ENCODE data around the gene INPP4A.

The INPP4A gene

DNA sequence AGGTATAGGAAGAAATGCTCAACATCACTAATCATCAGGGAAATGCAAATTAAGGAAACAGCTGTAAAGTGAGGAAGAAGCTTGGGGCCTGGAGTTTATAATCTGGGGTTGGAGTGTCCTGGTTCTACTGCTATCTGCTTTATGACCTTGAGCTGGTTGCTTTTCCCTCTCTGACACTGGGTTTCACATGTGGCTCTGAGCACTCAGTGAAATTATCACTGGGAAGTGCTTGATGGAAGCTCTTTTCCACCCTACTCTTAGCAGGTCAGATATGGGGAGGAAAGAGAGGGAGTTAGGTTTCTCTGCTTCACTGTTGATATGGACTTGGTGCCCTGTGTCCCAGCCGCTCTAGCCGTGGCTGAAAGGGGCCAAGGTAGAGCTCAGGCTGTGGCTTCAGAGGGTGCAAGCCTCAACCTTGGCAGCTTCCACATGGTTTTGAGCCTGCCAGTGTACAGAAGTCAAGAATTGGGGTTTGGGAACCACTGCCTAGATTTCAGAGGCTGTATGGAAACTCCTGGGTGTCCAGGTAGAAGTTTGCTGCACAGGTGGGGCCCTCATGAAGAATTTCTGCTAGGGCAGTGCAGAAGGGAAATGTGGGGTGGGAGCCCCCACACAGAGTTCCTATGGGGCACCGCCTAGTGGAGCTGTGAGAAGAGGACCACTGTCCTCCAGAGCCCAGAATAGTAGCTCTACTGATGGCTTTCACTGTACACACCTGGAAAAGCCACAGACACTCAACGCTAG is 52.3 kb downstream of the INPP4A start:
- no peak for DNase-seq (ENCODE audit: low spot score)

DNA sequence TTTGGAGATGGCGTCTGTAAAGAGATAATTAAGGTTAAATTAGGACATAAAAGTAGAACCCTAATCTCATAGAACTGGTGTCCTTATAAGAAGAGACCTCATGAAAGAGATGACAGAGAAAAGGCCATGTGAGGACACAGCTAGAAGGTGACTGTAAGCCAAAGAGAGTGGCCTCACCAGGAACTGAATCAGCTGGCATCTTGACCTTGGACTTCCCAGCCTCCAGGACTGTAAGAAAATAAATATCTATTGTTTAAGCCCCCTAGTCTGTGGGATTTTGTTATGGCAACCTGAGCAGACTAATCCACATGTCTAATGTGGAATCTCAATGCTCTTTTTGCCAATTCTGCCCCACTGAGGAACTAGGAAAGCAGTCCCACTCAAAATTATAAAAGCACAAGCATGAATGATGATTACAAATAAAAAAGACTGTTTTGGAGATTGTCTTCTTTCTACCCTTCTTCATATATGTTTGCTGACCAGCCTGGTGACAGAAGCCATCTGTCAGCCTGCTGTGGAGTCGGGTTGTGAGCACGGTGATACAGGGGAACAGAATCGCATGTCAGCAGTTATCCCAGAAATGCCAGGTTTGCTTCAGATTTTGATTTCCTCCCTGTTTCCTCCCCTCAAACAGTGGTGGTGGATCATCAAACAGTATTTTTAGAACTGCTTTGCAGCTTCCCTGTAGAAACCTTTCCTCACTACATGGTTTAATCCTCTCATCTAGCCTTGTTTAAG is 54.2 kb downstream of the INPP4A start:
- DNase-seq (ENCODE audit: low spot score), result no peak

DNA sequence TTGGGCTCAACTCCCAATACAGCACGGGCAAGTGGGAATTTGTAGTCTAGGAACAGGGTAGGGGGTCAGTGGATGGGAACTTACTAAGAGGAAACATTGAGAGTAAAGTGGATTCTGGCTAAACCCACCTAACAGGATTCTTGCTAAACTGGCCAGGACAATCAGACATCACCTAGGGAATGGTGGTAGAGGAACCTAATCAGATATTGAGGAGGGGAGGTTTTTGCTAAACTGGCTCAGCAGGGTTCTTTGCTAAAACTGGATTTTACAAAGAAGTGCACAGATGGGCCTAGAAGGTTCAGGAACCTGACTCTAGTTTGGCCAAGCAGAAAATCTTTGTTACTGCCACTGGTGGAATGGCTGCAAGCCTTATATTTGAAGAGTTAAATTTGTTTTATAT is 55.9 kb downstream of the INPP4A start:
- no peak for DNase-seq (ENCODE audit: low spot score)

- DNase-seq (ENCODE audit: low spot score), result no peak
These were observed 56.6 kb downstream of the INPP4A start for GRCh38 chr2:98501223-98501622.

- DNase-seq (ENCODE audit: low spot score), result no peak
These were observed 57.2 kb downstream of the INPP4A start for GRCh38 chr2:98501876-98502275.

DNA sequence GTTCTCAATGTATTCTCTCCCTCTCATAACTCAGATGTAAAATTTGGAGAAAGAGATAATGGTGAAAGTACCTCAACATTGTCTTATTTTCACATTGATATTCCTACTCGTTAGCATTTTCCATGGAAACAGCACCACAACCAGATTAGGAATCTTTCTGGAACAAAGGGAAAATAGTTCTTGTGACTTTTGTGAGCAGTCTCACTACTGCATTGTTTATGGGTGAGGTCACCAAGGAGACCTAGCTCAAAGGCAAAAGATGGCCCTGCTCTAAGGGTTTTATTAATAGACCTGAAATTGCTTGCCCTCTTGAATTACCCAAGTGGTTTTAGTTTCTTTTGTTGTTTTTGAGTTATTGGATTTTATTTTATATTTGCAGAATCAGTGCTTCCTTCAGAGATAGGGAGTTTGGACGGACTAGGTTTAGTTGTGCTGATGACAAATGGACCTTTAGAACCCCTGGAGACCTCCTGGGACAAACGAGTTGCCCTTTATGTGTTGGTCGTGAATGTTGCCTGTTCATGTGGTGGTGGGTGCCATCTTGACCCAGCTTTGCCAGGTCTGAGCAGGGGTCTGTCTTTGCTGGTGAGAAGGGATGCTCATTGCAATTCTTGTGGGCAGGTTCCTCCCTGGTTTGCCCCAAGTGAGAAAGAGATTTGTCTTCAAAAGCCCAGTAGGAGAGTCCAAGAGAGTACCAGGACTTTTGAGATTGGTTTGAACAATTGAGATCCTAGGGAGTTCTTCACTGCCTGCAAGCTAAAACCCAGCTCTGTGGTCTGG is 58.1 kb downstream of the INPP4A start:
- DNase-seq (ENCODE audit: low spot score), result peak; percentile 30

DNA sequence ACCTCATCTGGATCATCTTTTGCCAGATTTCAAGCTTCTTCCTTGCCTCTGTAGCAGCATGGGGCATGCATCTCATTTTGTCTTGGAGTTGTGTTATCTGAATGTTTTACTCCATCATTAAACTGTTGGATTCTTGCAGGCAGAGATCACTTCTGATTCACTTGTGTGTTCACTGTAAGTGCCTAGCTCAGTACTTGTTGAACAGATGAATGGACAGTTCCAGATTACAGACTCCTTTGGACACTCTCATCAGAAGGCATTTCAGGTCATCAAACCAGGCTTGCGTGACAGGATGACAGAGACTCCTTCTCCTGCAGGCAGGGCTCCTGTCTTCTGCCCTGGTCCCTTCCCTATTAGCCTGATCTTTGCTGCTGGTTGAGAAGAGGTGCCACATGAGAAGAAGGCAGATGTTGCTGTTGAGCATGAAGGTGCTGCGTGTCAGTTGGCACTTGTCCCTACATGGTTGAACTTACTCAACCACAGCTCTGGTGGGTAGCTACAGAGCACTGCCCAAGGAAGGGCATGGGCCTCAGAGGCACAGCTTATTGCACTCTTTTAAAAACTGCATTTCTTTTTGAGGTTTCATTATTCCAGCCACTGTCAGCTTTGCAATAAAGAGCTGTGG is 58.9 kb downstream of the INPP4A start:
- peak; percentile 43 for DNase-seq (ENCODE audit: low spot score)

- DNase-seq (ENCODE audit: low spot score), result peak; percentile 54
These were observed 59.9 kb downstream of the INPP4A start for GRCh38 chr2:98504381-98505109.

DNA sequence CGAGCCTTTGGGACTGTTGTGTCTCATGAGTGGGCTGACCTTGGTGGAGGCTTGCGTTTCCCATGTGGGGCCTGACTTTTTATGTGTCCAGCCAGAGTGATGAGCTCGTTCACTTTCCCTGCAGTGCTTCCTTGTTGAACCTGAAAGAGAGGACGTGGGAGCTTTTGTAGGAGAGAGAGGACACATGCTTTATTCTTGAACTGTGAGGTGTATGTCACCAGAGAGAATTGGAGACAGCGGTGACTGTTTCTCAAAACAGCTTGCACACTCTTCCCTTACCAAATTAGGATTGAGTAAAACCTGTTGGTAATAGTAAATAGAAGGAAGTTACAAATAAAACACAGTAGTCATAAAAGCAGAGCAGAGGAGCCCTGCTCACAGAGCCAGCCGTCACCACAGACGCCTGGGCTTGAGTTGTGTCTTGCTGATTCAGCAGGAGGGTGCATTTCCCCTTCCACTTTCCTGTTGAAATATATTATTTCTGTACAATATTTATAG is 60.7 kb downstream of the INPP4A start:
- DNase-seq (ENCODE audit: low spot score), result peak; percentile 51

GRCh38 chr2:98505971-98506664 is 61.5 kb downstream of the INPP4A start:
- no peak for DNase-seq (ENCODE audit: low spot score)

- no peak for DNase-seq (ENCODE audit: low spot score)
These were observed 62.2 kb downstream of the INPP4A start for GRCh38 chr2:98506881-98507280.

DNA sequence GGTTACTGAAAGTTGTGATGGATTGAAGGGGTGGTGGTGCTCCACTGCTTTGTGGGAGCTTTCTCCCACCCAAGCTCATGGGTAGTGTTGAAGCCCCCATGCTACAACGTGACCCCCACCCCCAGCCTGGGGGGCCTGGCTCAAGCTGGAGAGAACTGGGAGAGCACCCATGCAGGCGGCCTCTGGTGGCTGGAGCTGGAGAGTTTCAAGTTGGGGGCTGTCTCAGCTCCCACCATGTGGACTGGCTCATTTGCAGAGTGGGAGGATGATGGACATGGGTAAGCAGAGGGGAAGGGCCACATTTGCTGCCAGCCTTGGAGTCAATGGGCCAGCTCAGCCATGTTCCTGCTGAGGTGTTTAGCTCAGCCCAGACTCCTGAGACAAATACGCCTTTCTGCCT is 62.8 kb downstream of the INPP4A start:
- no peak for DNase-seq (ENCODE audit: low spot score)

DNA sequence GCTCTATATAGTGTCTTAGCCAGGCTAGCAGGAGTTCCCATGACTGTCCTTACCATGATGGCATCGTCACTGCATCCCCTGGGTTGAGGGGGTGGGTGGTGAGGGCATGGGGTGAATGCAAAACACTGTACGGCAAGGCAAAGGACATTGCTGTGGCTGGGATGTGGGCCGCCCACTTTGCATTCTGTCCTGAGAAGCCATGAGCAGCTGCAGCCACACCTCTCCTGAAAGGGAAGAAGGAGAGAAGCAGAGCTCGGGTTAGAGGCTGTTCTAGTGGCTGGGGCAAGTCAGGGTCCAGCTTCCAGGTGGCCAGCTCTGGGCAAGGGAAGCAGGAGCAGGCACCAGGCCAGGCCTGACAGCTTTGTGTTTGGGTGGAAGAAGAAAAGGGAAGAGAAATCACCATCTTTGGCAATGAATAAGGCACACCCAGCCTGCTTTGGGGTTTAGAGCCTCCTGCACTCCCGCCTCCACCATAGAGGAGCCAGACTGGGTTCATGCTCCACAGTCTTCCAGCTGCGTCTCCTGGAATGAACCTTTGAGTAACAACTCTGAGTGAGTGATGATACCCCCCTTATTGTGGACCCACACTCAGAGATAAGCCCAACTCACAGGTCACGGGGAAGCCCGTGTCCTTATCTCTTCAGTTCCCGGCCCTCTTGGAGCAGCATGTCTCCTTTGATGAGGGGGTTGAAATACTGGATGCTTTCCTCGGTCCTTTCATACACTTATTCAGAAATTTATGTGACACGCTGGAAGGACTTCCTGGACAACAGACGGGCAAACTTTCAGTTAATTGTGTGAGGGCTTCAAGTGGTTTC is 63.4 kb downstream of the INPP4A start:
- DNase-seq (ENCODE audit: low spot score), result peak; percentile 61

- DNase-seq (ENCODE audit: low spot score), result peak; percentile 46
These were observed 64.0 kb downstream of the INPP4A start for GRCh38 chr2:98508709-98509066.

DNA sequence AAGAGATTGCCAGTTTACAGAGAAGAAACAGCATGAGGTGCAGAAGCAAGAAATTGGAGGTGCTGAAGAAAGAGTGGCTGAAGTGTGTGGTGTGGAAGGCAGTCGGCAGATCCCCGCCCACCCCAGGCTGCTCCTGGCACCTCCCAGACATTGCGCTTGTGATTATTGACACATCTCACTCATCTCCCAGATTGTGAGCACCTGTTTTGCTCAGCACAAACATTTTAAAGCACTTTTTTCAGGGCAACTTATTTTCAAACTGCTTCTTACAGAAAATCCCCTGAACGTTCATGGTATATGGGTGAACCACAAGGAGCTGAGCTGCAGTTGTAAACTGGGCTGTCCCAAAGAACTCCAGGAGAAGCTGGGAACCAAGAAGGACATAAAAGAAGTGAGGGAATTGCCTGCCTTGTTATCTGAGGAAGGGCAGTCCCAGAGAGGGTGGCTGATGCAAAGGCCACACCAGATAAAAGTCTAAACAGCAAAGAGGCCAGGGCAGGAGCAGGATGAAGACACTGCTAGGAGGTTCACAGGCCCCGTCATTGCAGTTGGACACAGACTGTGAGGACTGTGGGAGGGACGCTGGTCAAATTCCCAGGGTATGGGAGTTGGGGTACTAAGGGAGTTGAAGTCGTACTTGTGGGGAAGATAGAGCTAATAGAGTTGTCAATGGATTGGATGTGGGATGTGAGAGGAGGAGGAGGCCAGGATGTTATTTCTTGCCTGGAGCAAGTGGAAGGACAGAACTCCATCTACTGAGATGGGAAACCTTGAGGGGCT is 65.1 kb downstream of the INPP4A start:
- no peak for DNase-seq (ENCODE audit: low spot score)

- no peak for DNase-seq (ENCODE audit: low spot score)
These were observed 65.6 kb downstream of the INPP4A start for GRCh38 chr2:98510322-98510662.

- DNase-seq (ENCODE audit: low spot score), result no peak
These were observed 67.3 kb downstream of the INPP4A start for GRCh38 chr2:98511981-98512380.

DNA sequence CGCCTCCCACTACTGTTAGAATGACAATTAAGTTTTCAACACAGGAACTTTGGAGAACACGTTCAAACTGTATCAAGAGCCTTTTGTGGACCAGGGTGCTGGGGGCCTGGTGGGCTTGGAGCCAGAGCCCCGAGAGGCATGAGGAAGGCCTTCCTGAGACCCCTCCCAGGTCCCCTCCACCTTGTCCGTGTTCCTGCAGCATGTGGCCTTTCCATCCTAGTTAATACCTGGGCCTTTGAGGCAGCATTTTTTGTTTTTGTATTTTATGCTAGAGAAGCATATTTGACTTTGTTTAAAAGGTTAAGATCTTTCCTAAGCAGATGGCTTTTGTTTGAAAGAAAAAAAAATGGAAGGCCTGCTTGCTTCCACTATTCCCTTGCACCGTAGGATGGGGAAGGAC is 68.0 kb downstream of the INPP4A start:
- no peak for DNase-seq (ENCODE audit: low spot score)

- no peak for DNase-seq (ENCODE audit: low spot score)
These were observed 69.5 kb downstream of the INPP4A start for GRCh38 chr2:98514096-98514639.
